ENCODE data around the gene NFATC3.

Gene NFATC3

GRCh38 chr16:68233835-68234187 is 148.6 kb downstream of the NFATC3 start:
- DNase-seq: no peak

- DNase-seq: no peak
These were observed 149.3 kb downstream of the NFATC3 start for GRCh38 chr16:68234188-68235107.

DNA sequence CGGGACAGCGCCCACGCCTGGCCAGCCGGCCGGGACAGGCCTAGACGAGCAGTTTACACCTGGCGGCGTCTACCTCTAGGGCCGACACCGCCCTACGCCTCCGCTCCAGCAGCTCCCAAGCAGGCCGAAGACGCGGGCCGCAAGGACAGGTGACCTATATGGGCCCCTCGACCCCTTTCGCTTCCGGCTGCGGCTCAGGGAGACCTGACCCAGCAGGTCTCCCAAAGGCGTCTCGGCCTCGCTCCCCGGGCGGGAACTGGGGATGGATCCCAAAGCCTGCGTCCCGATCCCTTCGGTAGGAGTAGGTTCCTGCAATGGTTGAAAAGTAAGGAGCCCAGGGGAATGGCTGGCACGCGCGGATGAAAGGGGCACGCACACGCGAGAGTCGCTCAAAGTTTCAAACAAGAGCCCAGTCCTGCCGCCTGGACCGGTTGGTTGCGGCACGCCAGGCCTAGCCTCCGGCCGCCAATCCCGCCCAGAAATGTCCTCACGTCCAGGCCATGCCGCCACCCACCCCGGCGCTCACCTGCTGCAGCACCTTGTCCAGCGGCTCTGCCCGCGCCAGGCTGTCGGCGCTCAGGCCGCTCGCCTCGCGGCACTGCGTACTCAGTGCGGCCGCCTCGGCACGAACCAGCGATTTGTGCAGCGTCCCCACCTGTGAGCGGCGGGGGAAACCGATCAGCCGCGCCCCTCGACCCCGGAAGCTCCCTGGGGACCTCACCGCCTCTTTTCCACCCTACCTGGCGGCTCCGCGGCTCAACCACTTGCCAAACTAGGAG is 150.1 kb downstream of the NFATC3 start:
- no peak for DNase-seq

- no peak for DNase-seq
These were observed 150.6 kb downstream of the NFATC3 start, which contains the start of gene ESRP2 for GRCh38 chr16:68235887-68236136. TSS of gene ESRP2 (minus strand) at chr16:68236127. CDS start at chr16:68236045, 82 bp downstream.

DNA sequence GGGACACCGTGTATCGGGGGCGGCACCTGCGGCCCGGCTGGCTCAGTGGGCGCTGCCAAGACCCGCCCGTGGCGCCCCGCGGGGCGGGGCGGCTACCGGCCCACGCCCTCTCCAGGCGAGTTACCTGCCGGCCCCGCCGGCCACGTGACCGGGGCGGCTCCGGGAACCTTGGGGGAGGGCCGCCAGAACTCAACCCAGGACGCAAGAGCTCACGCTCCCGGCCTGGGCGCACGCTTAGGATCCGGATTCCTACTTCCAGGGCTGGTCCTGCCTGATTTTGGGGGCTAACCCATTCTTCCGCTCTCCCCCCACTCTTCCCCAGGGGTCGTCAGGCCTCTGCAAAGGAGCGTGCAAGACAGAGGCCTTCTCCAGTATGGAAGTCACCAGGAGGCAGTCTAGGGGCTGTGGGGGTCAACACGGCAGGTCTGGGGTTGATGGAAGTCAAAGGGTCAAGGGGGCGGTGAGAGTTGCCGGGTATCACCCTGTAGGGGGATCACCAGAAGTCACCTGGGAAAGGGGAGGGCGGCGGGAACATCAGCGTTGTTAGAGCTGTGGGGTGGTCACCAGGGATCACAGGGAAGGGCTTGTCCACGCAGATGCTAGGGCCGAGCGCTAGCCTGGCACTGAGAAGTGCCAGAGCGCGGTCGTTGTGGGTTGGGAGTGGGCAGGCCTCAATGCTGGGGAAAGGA is 151.1 kb downstream of the NFATC3 start:
- no peak for DNase-seq

DNA sequence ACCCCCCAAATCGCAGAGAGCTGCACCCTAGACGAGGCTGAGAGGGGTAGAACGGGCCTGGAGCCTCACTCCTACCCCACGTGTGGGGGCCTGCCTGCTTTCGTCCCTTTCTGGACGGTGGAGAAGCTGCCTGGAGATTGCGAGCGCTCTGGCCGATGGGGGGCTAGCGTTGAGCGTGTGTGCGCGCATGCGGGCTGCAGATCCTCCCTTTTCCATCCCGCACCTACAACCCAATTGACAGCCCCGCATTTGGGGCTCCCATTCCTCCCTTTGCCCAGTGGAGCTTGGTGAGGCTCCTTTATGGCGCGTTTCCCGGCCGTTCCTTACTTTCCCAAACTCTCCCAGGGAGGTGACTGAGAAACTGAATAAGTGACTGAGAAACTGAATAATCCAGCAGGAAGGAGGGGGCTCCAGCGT is 151.7 kb downstream of the NFATC3 start:
- DNase-seq: no peak

- peak; percentile 69 for DNase-seq
These were observed 152.3 kb downstream of the NFATC3 start for GRCh38 chr16:68237243-68238028.

DNA sequence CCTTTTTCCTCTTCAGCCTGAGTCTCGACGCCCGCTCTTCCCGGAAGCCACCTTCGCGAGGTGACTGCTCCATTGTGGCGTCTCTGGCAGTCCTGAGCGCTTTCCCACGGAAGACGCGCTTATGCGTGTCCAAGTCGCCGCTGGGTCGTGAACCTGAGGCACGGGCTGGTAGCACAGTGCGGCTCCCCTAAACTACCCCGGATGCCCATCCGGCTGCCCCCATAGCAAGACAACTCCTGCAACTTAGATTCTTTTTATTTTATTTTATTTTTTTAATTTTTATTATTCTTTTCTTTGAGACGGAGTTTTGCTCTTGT is 152.8 kb downstream of the NFATC3 start:
- no peak for DNase-seq

DNA sequence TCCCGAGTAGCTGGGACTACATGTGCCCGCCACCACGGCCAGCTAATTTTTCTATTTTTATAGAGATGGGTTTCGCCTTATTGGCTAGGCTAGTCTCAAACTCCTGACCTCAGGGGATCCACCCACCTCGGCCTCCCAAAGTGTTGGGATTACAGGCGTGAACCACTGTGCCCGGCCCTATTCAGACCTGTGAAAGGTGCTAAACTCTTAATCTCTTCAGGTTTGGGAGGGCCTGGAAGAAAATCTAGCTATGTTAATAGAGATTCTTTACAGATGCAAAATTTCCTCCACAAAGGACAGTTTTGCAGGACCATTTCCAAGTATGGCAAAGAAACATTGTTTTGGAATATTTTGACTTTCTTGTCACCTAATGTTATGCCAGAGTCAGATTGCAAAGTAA is 156.9 kb downstream of the NFATC3 start:
- no peak for DNase-seq

- no peak for DNase-seq
These were observed 158.0 kb downstream of the NFATC3 start for GRCh38 chr16:68242926-68243858.

DNA sequence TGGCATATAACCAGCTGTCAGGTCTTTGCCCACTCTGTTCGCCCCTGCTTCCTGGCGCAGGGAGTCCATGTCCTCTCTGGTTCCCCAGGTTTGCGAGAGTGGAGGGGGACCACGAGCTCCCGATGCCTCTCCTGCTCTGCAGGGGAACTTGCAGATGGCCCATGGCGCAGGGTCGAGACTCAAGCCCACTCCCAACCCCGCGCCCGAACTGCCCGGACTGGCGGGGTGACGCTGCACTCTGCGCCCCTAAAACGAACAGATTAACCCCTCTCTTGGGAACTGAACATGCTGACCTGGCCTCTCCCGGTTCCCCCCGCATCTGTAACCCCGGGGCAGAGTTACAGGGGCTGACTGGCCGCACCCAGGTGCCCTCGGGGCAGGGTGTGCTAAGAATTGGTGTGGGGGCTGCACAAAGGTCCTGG is 159.3 kb downstream of the NFATC3 start:
- DNase-seq: no peak

- DNase-seq: peak; percentile 70
These were observed 160.0 kb downstream of the NFATC3 start, which contains the start of gene PLA2G15 for GRCh38 chr16:68244903-68245853. TSS of gene PLA2G15 (plus strand) at chr16:68245373. CDS start at chr16:68245427, 54 bp downstream.

- no peak for DNase-seq
These were observed 161.0 kb downstream of the NFATC3 start for GRCh38 chr16:68246121-68246520.

DNA sequence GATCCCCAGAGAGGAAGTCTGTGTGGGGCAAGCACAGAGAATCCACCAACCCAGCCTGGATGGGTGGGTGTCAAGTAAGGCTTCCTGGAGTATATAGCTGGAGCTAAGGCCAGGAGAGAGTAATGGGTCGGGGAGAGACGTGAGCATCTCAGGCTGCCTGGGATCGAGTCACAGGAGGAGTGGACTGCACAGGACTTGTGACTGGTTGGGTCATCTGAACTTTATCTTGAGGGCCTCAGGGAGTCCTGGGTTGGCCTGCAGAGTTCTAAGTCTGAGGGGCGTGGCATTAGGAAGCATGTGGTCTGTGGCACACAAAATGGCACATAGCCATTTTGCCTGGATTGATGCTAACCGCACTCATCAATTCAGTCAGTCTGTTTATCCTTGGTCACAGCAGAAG is 161.5 kb downstream of the NFATC3 start:
- DNase-seq: no peak

DNA sequence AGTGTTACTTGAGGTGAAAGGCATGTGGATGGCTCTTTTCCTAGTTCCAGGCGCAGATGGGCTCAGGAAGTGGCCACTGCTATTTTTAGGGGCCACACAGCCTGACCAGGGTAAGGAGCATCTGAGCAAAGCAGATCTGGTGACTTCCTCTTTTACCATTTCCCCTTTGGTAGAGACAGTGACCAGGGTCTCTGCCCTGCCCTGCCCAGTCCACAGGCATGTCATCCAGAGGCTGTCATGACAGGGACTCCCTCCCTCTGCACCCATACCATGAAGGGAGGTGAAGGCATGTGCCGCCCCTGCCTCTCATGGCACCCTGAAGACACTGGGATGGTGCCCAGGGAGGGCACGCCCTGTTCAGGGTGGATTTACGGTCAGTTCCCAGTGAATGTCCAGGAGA is 162.2 kb downstream of the NFATC3 start:
- no peak for DNase-seq

- DNase-seq: no peak
These were observed 162.8 kb downstream of the NFATC3 start for GRCh38 chr16:68247932-68248331.

- DNase-seq: no peak
These were observed 164.2 kb downstream of the NFATC3 start for GRCh38 chr16:68249371-68249770.

- DNase-seq: no peak
These were observed 165.8 kb downstream of the NFATC3 start for GRCh38 chr16:68250951-68251350.

DNA sequence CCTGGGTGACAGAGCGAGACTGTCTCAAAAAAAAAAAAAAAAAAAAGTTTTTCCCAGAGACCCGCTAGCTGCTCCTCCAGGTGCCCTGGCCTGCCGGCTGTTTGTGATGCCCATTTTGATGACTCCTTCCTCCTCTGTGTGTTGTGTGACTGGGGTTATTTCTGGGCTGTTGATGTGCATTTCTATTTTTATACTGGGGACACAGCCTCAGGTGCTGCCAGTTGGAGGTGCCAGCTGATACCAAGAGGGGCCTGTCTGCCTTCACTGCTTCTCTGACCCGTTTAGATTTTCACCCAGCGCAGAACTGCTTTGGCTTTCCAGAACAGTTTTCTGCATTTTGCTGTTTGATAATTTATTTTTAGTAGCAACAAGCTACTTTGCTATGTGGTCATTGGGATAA is 166.7 kb downstream of the NFATC3 start:
- no peak for DNase-seq

GRCh38 chr16:68252383-68252782 is 167.2 kb downstream of the NFATC3 start:
- DNase-seq: no peak

- no peak for DNase-seq
These were observed 168.6 kb downstream of the NFATC3 start for GRCh38 chr16:68253721-68254120.

Data from NCI-H1694 (cell line).